Measurements from ENCODE around the gene TCERG1. TPM values are rescaled to one million over a fixed set of nuclear protein-coding genes. Genes with fewer than 3 reads are reported as not detected.

The TCERG1 gene
- total and polyA plus RNA-seq, 2 donors (not counting 1 experiment from before 2014, with no cell fraction given): 44.6 to 95.2 TPM

DNA sequence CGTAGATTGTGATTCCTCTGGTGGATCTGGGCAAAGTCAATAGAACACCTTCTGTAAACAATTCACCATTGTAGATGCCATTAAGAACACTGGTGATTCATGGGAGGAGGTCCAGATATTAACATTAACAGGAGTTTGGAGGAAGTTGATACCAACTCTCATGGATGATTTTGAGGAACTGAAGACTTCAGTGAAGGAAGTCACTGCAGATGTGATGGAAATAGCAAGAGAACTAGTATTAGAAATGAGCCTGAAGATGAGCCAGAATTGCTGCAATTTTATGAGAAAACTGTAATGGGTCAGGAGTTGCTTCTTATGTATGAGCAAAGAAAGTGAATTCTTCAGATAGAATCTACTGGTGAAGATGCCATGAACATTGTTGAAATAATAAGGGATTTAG is 26.9 kb downstream of the TCERG1 start:
- peaks cover 3 to 58% of the 10 kb centered on the region in 2 experiments for H3K36me3 ChIP-seq (replicated peaks in 1 of 2; ENCODE audit: control extremely low read depth in 1 of 2, control insufficient read depth in 1 of 2, extremely low read depth in 1 of 2, insufficient read depth in 2 of 2, low read length in 1 of 2)
- ATAC-seq (ENCODE audit: low read depth): no peak

DNA sequence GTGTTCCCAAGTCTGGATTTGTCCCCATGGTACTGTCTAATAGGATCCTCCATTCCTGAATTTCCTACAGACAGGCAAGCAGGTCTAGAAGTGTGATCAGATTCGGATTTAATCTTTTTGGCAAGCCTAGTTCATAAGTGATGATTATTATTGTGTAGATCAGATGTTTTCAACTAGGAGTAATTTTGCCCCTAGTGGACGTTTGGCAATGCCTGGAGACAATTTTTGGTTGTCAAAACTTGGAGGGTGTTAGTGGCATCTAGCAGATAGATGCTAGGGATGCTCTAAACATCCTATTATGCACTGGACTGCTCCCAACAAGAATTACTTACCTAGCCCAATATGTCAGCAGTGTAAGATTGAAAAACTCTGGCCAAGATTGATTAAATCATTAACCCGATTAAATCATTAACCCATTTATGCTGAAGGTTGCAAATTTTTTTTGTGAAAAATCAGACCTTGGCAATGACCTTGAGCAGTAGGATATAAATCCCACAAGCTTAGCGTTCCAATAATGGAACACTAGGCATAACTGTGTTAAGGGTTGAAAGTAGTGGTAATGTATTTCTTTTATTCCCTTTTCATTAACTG is 28.2 kb downstream of the TCERG1 start:
- H3K4me3 Mint-ChIP-seq: no peak overlapping the region
- ATAC-seq (ENCODE audit: low read depth) (no peak), DNase-seq (no peak)
- TF ChIP-seq, protein P1, sequence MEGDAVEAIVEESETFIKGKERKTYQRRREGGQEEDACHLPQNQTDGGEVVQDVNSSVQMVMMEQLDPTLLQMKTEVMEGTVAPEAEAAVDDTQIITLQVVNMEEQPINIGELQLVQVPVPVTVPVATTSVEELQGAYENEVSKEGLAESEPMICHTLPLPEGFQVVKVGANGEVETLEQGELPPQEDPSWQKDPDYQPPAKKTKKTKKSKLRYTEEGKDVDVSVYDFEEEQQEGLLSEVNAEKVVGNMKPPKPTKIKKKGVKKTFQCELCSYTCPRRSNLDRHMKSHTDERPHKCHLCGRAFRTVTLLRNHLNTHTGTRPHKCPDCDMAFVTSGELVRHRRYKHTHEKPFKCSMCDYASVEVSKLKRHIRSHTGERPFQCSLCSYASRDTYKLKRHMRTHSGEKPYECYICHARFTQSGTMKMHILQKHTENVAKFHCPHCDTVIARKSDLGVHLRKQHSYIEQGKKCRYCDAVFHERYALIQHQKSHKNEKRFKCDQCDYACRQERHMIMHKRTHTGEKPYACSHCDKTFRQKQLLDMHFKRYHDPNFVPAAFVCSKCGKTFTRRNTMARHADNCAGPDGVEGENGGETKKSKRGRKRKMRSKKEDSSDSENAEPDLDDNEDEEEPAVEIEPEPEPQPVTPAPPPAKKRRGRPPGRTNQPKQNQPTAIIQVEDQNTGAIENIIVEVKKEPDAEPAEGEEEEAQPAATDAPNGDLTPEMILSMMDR (IDR thresholded peaks at IDR 0.05): no peak
- TF ChIP-seq EZH2 (IDR thresholded peaks at IDR 0.05; ENCODE audit: borderline replicate concordance, insufficient read depth, low read depth, low read length, poor library complexity, severe bottlenecking): no peak
- POLR2A ChIA-PET: no interaction called here
- H3K4me1 ChIP-seq (ENCODE audit: control insufficient read depth in 2 of 2, insufficient read depth in 2 of 2, low read length in 2 of 2): peaks cover 8 to 10% of the 10 kb centered on the region in 2 donors
- CTCF ChIA-PET: interaction anchor here (1.3 kb wide), 1 partner anchor 8 kb away, joined by 3 read pairs; no protein-coding TSS in a partner anchor
- H3K4me2 ChIP-seq (replicated peaks; ENCODE audit: low read depth, low read length, poor library complexity, severe bottlenecking): no peak overlapping the region
- peaks cover 4% of the 10 kb centered on the region for H3K79me2 ChIP-seq (ENCODE audit: control insufficient read depth, insufficient read depth, low read length)
- 100% methylated on average over 1 of the region's 4 CpGs for WGBS (ENCODE audit: insufficient coverage)
- H3K4me3 ChIP-seq (ENCODE audit: control extremely low read depth in 1 of 5, extremely low read depth in 1 of 5, insufficient read depth in 1 of 5, low read depth in 2 of 5, low read length in 4 of 5): no peak overlapping the region
- H4K20me1 ChIP-seq (ENCODE audit: control insufficient read depth, insufficient read depth, low read length, poor library complexity, severe bottlenecking): no peaks in the 10 kb centered on the region
- H3K9me3 Mint-ChIP-seq (ENCODE audit: insufficient read depth): peaks cover 3% of the 10 kb centered on the region
- H3K27me3 Mint-ChIP-seq: no peaks in the 10 kb centered on the region
- H2AFZ ChIP-seq (ENCODE audit: insufficient read depth, low read depth, low read length, poor library complexity, severe bottlenecking): no peak overlapping the region
- peaks cover 13% of the 10 kb centered on the region for H3K4me1 Mint-ChIP-seq
- H3K27ac ChIP-seq (ENCODE audit: low read length in 2 of 2): no peak overlapping the region
- intact Hi-C loops (cut with micrococcal nuclease): no loop called here
- no peak overlapping the region for H3K9ac ChIP-seq (ENCODE audit: low read length)
- H3K36me3 ChIP-seq (replicated peaks in 1 of 2; ENCODE audit: control extremely low read depth in 1 of 2, control insufficient read depth in 1 of 2, extremely low read depth in 1 of 2, insufficient read depth in 2 of 2, low read length in 1 of 2): peaks cover 2 to 54% of the 10 kb centered on the region in 2 experiments
- H3K9me3 ChIP-seq (ENCODE audit: control extremely low read depth in 1 of 3, control insufficient read depth in 2 of 3, insufficient read depth in 1 of 3, low read length in 2 of 3): no peaks in the 10 kb centered on the region
- H3K27me3 ChIP-seq (replicated peaks in 1 of 4; ENCODE audit: control extremely low read depth in 1 of 4, control insufficient read depth in 3 of 4, insufficient read depth in 4 of 4, low read length in 3 of 4): no peaks in the 10 kb centered on the region
- H3K27ac Mint-ChIP-seq: no peak overlapping the region

More for the DNA sequence above, 26.9 kb downstream of the TCERG1 start:
- TF ChIP-seq, protein P1 (IDR thresholded peaks at IDR 0.05): no peak
- no peak for TF ChIP-seq EZH2 (IDR thresholded peaks at IDR 0.05; ENCODE audit: borderline replicate concordance, insufficient read depth, low read depth, low read length, poor library complexity, severe bottlenecking)
- WGBS (ENCODE audit: insufficient coverage): no CpG with 5 or more reads among the region's 1 CpG
- H3K4me2 ChIP-seq (replicated peaks; ENCODE audit: low read depth, low read length, poor library complexity, severe bottlenecking): no peak overlapping the region
- no peaks in the 10 kb centered on the region for H3K27me3 ChIP-seq (replicated peaks in 1 of 4; ENCODE audit: control extremely low read depth in 1 of 4, control insufficient read depth in 3 of 4, insufficient read depth in 4 of 4, low read length in 3 of 4)
- Mint-ChIP-seq H3K27me3 (no peaks in the 10 kb centered on the region), H3K4me3 (no peak overlapping the region), H3K9me3 (ENCODE audit: insufficient read depth) (peaks cover 3% of the 10 kb centered on the region), H3K27ac (peak overlapping the region; percentile 34), H3K4me1 (peaks cover 13% of the 10 kb centered on the region)
- H3K9me3 ChIP-seq (ENCODE audit: control extremely low read depth in 1 of 3, control insufficient read depth in 2 of 3, insufficient read depth in 1 of 3, low read length in 2 of 3): no peaks in the 10 kb centered on the region
- H3K4me3 ChIP-seq (ENCODE audit: control extremely low read depth in 1 of 5, extremely low read depth in 1 of 5, insufficient read depth in 1 of 5, low read depth in 2 of 5, low read length in 4 of 5): no peak overlapping the region
- H3K9ac ChIP-seq (ENCODE audit: low read length): no peak overlapping the region
- peaks cover 4% of the 10 kb centered on the region for H3K79me2 ChIP-seq (ENCODE audit: control insufficient read depth, insufficient read depth, low read length)
- H3K27ac ChIP-seq (ENCODE audit: low read length in 2 of 2): peak overlapping the region in 1 of 2 donors; percentile 34
- intact Hi-C loops (cut with micrococcal nuclease): no loop called here
- no peaks in the 10 kb centered on the region for H4K20me1 ChIP-seq (ENCODE audit: control insufficient read depth, insufficient read depth, low read length, poor library complexity, severe bottlenecking)
- H3K4me1 ChIP-seq (ENCODE audit: control insufficient read depth in 2 of 2, insufficient read depth in 2 of 2, low read length in 2 of 2): peaks cover 8 to 10% of the 10 kb centered on the region in 2 donors
- no peak for DNase-seq
- H2AFZ ChIP-seq (ENCODE audit: insufficient read depth, low read depth, low read length, poor library complexity, severe bottlenecking): no peak overlapping the region
- POLR2A ChIA-PET: no interaction called here
- CTCF ChIA-PET: no interaction called here
